ENCODE data around the gene TSC1. TPM values are rescaled to one million over a fixed set of nuclear protein-coding genes. Genes with fewer than 3 reads are reported as not detected.

Gene TSC1
- total RNA-seq, 4 donors from 2014 or later = 36.4 to 155 (median 46.6) TPM

GRCh38 chr9:132912131-132912530 is 32.3 kb downstream of the TSC1 start:
- no peak for DNase-seq (ENCODE audit: low spot score in 2 of 2)
- Histone ChIP-seq H3K4me1 (no peaks in the 10 kb centered on the region), H3K27me3 (no peaks in the 10 kb centered on the region), H3K36me3 (peaks cover 83% of the 10 kb centered on the region), H3K27ac (no peak overlapping the region), H3K4me3 (no peak overlapping the region), H3K9me3 (no peaks in the 10 kb centered on the region)
- TF ChIP-seq POLR2AphosphoS5 (IDR thresholded peaks at IDR 0.05) (no peak), CTCF (IDR thresholded peaks at IDR 0.05) (no peak), POLR2A (IDR thresholded peaks at IDR 0.05) (no peak), EP300 (IDR thresholded peaks at IDR 0.05) (no peak)
- WGBS = 96% methylated on average over 4 of the region's 4 CpGs

GRCh38 chr9:132910376-132910775 is 34.0 kb downstream of the TSC1 start:
- WGBS = 84% methylated on average over 6 of the region's 6 CpGs
- Histone ChIP-seq H3K36me3 (peaks cover 78% of the 10 kb centered on the region), H3K27ac (no peak overlapping the region)

GRCh38 chr9:132909311-132909710 is 35.1 kb downstream of the TSC1 start:
- WGBS = 82% methylated on average over 2 of the region's 2 CpGs
- peaks cover 78% of the 10 kb centered on the region for H3K36me3 ChIP-seq
- TF ChIP-seq POLR2A (IDR thresholded peaks at IDR 0.05) = no peak
- TF ChIP-seq CTCF (IDR thresholded peaks at IDR 0.05) = no peak
- no peak for TF ChIP-seq EP300 (IDR thresholded peaks at IDR 0.05)
- no peak for TF ChIP-seq POLR2AphosphoS5 (IDR thresholded peaks at IDR 0.05)

More at GRCh38 chr9:132910376-132910775, 34.0 kb downstream of the TSC1 start:
- H3K4me1 ChIP-seq = no peaks in the 10 kb centered on the region
- no peaks in the 10 kb centered on the region for H3K27me3 ChIP-seq
- H3K4me3 ChIP-seq = no peak overlapping the region
- H3K9me3 ChIP-seq = no peaks in the 10 kb centered on the region
- no peak for DNase-seq (ENCODE audit: low spot score in 2 of 2)
- no peak for TF ChIP-seq CTCF (IDR thresholded peaks at IDR 0.05)
- no peak for TF ChIP-seq POLR2A (IDR thresholded peaks at IDR 0.05)

GRCh38 chr9:132908635-132909034 is 35.8 kb downstream of the TSC1 start:
- Histone ChIP-seq H3K27me3 (no peaks in the 10 kb centered on the region), H3K9me3 (no peaks in the 10 kb centered on the region), H3K27ac (no peak overlapping the region), H3K4me1 (no peaks in the 10 kb centered on the region), H3K4me3 (no peak overlapping the region), H3K36me3 (peaks cover 83% of the 10 kb centered on the region)
- no peak for TF ChIP-seq POLR2A (IDR thresholded peaks at IDR 0.05)
- TF ChIP-seq POLR2AphosphoS5 (IDR thresholded peaks at IDR 0.05) = no peak
- TF ChIP-seq CTCF (IDR thresholded peaks at IDR 0.05) = no peak
- no peak for TF ChIP-seq EP300 (IDR thresholded peaks at IDR 0.05)
- DNase-seq (ENCODE audit: low spot score in 2 of 2) = no peak
- WGBS = 84% methylated on average over 7 of the region's 7 CpGs

More at GRCh38 chr9:132909311-132909710, 35.1 kb downstream of the TSC1 start:
- no peaks in the 10 kb centered on the region for H3K9me3 ChIP-seq
- no peak for DNase-seq (ENCODE audit: low spot score in 2 of 2)
- no peaks in the 10 kb centered on the region for H3K27me3 ChIP-seq
- no peak overlapping the region for H3K27ac ChIP-seq
- no peak overlapping the region for H3K4me3 ChIP-seq
- H3K4me1 ChIP-seq = no peaks in the 10 kb centered on the region

- H3K4me3 ChIP-seq = no peak overlapping the region
- no peaks in the 10 kb centered on the region for H3K27me3 ChIP-seq
- peaks cover 84% of the 10 kb centered on the region for H3K36me3 ChIP-seq
- H3K4me1 ChIP-seq = no peaks in the 10 kb centered on the region
- no peak for DNase-seq (ENCODE audit: low spot score in 2 of 2)
- no peak for TF ChIP-seq POLR2A (IDR thresholded peaks at IDR 0.05)
- TF ChIP-seq EP300 (IDR thresholded peaks at IDR 0.05) = no peak
- no peak overlapping the region for H3K27ac ChIP-seq
- no peaks in the 10 kb centered on the region for H3K9me3 ChIP-seq
- WGBS = 77% methylated on average over 12 of the region's 12 CpGs
These were observed 38.7 kb downstream of the TSC1 start for GRCh38 chr9:132905726-132906125.

All from suprapubic skin (tissue), 4 donors.